Astrocyte of the spinal cord (primary cell): ENCODE data around the gene BCL2.

ENCODE experiments used
- DNase-seq: peaks from one replicate; pipeline ENCODE4 v3.0.0; 2011; ENCODE audit warnings: low read depth, low spot score
- H3K4me3 ChIP-seq: 2 replicates; pipeline ENCODE4 v1.5.1; 2011; ENCODE audit warnings: low read depth, mild to moderate bottlenecking, low read length, moderate library complexity
- CTCF ChIP-seq: IDR thresholded peaks from 2 replicates; pipeline ENCODE4 v1.5.1; 2012; ENCODE audit warnings: low read depth, mild to moderate bottlenecking, low read length, inconsistent platforms
- in situ Hi-C: cut with HindIII; loops from 2 replicates; pipeline ENCODE4 v1.10.0; 2017; ENCODE audit warnings: low sequenced_read_pairs

The BCL2 gene

GRCh38 chr18:63297687-63298399 is 21.7 kb downstream of the BCL2 start:
- TF ChIP-seq CTCF: no peak
- in situ Hi-C loops: no loop called here
- no peak overlapping the region for H3K4me3 ChIP-seq
- DNase-seq: no peak

GRCh38 chr18:63293935-63294334 is 25.6 kb downstream of the BCL2 start:
- DNase-seq: no peak
- TF ChIP-seq CTCF: no peak
- no peak overlapping the region for H3K4me3 ChIP-seq
- in situ Hi-C loops: no loop called here

DNA sequence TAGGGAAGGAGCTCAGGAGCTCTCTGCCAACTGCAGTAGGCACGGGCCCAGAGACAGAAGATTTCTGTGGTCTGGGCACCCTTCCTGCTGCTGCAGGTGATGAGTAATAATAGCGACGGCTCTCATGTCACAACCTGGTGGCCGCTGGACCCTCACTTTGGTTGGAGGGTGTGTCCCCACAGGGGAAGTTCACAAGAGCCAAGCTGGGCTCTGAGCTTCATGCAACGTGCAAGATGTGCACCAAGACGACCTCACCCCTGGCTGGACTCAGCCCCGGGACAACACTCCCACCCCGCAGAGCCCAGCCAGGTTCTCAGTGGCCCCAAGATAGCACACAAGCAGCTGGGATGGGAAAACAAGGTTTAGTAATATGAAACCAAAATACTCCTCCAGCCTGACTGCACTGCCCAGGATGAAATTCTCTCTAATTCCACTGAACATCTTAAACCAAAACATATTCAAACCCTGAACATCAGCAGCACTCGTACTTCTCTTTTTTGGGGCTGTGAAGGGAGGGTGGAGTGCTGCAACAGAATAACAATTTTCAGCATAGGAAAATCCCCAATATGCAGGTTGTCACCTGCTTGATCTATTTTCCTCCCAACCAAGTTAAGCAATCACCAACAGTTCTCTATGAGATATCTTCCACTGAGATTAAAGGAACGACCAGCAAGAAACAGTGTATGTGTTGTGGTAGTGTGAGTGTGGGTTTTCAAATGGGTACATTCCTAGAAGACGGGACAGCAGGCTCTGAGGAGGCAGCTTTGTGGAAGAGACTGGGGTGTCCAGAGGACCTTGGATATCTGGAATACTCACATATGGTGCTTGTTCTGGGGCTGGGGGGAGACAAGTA is 26.5 kb downstream of the BCL2 start:
- no peak for TF ChIP-seq CTCF

GRCh38 chr18:63291278-63291677 is 28.3 kb downstream of the BCL2 start:
- no peak overlapping the region for H3K4me3 ChIP-seq
- no peak for DNase-seq
- TF ChIP-seq CTCF: no peak
- in situ Hi-C loops: no loop called here

More for the DNA sequence above, 26.5 kb downstream of the BCL2 start:
- in situ Hi-C loops: no loop called here
- DNase-seq: no peak
- H3K4me3 ChIP-seq: no peak overlapping the region

- in situ Hi-C loops: no loop called here
- DNase-seq: no peak
- no peak overlapping the region for H3K4me3 ChIP-seq
- TF ChIP-seq CTCF: no peak
Measured at GRCh38 chr18:63290821-63291200, 28.8 kb downstream of the BCL2 start.

GRCh38 chr18:63290166-63290820 is 29.3 kb downstream of the BCL2 start:
- TF ChIP-seq CTCF: no peak
- no peak for DNase-seq
- no peak overlapping the region for H3K4me3 ChIP-seq
- in situ Hi-C loops: no loop called here
